ENCODE results near the gene VPS18.

VPS18 gene

GRCh38 chr15:40901053-40901443, 6.8 kb downstream of the VPS18 start:
- Histone ChIP-seq H3K27me3 (ENCODE audit: insufficient read depth, low read depth, severe bottlenecking) (no peaks in the 10 kb centered on the region), H3K27ac (no peak overlapping the region), H3K9me3 (ENCODE audit: severe bottlenecking) (no peaks in the 10 kb centered on the region), H3K4me3 (ENCODE audit: low read depth, low read length) (no peak overlapping the region), H3K36me3 (peaks cover 79% of the 10 kb centered on the region)
- no peak for DNase-seq
- TF ChIP-seq, protein P1, sequence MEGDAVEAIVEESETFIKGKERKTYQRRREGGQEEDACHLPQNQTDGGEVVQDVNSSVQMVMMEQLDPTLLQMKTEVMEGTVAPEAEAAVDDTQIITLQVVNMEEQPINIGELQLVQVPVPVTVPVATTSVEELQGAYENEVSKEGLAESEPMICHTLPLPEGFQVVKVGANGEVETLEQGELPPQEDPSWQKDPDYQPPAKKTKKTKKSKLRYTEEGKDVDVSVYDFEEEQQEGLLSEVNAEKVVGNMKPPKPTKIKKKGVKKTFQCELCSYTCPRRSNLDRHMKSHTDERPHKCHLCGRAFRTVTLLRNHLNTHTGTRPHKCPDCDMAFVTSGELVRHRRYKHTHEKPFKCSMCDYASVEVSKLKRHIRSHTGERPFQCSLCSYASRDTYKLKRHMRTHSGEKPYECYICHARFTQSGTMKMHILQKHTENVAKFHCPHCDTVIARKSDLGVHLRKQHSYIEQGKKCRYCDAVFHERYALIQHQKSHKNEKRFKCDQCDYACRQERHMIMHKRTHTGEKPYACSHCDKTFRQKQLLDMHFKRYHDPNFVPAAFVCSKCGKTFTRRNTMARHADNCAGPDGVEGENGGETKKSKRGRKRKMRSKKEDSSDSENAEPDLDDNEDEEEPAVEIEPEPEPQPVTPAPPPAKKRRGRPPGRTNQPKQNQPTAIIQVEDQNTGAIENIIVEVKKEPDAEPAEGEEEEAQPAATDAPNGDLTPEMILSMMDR (IDR thresholded peaks at IDR 0.05; ENCODE audit: low read depth, low read length): no peak

GRCh38 chr15:40902605-40903561, 8.6 kb downstream of the VPS18 start:
- no peak for DNase-seq
- Histone ChIP-seq H3K4me3 (ENCODE audit: low read depth, low read length) (no peak overlapping the region), H3K36me3 (peaks cover 64% of the 10 kb centered on the region), H3K27me3 (ENCODE audit: insufficient read depth, low read depth, severe bottlenecking) (no peaks in the 10 kb centered on the region), H3K9me3 (ENCODE audit: severe bottlenecking) (no peaks in the 10 kb centered on the region), H3K27ac (no peak overlapping the region)
- TF ChIP-seq, protein P1 (IDR thresholded peaks at IDR 0.05; ENCODE audit: low read depth, low read length): no peak

DNA sequence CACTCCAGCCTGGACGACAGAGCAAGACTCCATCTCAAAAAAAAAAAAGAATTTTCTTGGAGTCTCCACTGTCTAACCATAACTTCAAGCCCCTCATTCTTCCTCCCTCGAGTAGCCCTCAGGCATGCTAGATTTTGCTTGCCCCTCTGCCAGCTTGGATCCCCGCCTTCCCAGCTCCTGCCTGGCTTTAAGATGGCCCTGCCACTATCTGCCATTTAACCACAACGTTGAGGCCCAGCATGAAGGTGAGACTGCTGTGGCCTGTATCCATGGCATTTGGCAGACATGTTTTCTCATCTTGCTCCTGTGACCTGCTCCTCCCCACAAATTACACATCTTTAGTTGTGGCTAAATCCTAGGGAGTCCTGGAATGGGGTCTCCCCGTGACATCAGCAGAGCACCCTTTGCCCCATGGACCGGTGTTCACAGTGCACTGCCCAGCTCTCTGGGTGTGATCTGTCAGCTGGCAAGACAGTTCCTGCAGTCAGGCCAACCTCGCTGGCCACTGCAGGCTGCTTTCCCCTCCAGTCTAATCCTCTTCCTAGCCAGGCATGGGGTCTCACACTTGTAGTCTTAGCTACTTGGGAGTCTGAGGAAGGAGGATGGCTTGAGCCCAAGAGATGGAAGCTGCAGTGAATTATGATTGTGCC, 10.4 kb downstream of the VPS18 start:
- Histone ChIP-seq H3K36me3 (peaks cover 51% of the 10 kb centered on the region), H3K4me3 (ENCODE audit: low read depth, low read length) (no peak overlapping the region), H3K27me3 (ENCODE audit: insufficient read depth, low read depth, severe bottlenecking) (no peaks in the 10 kb centered on the region), H3K27ac (no peak overlapping the region), H3K9me3 (ENCODE audit: severe bottlenecking) (no peaks in the 10 kb centered on the region)
- TF ChIP-seq, protein P1 (IDR thresholded peaks at IDR 0.05; ENCODE audit: low read depth, low read length): no peak
- DNase-seq: no peak

- Histone ChIP-seq H3K4me3 (ENCODE audit: low read depth, low read length) (peak overlapping the region; percentile 57), H3K27ac (peak overlapping the region; percentile 76), H3K9me3 (ENCODE audit: severe bottlenecking) (no peaks in the 10 kb centered on the region), H3K36me3 (peaks cover 34% of the 10 kb centered on the region), H3K27me3 (ENCODE audit: insufficient read depth, low read depth, severe bottlenecking) (no peaks in the 10 kb centered on the region)
- DNase-seq: peak; percentile 92
- TF ChIP-seq, protein P1 (IDR thresholded peaks at IDR 0.05; ENCODE audit: low read depth, low read length): peak; percentile 93
These were observed 12.1 kb downstream of the VPS18 start for GRCh38 chr15:40906091-40906990.

- H3K27ac ChIP-seq: peak overlapping the region; percentile 76
- peaks cover 30% of the 10 kb centered on the region for H3K36me3 ChIP-seq
- H3K27me3 ChIP-seq (ENCODE audit: insufficient read depth, low read depth, severe bottlenecking): no peaks in the 10 kb centered on the region
- H3K9me3 ChIP-seq (ENCODE audit: severe bottlenecking): no peaks in the 10 kb centered on the region
- peak; percentile 63 for DNase-seq
- TF ChIP-seq, protein P1 (IDR thresholded peaks at IDR 0.05; ENCODE audit: low read depth, low read length): no peak
- peak overlapping the region; percentile 57 for H3K4me3 ChIP-seq (ENCODE audit: low read depth, low read length)
These were observed 12.9 kb downstream of the VPS18 start for GRCh38 chr15:40906991-40907802.

All from WERI-Rb-1 (cell line).